Vagina (tissue), 2 donors: ENCODE measurements around the gene ZNF598.

Experiments
- CTCF ChIP-seq, 3 experiments: fragments of 450-650 bp in 2 of 3; fragments of 200-600 bp in 1 of 3; sonication (generic) in 1 of 3; IDR thresholded peaks; one replicate each; pipeline ENCODE4 v1.5.1; 2017 to 2019; ENCODE audit warnings: antibody characterized with exemption in 3 of 3, mild to moderate bottlenecking in 2 of 3, moderate library complexity in 2 of 3
- POLR2A ChIP-seq, 2 donors: fragments of 450-650 bp; IDR thresholded peaks; one replicate each; pipeline ENCODE4 v1.6.1; 2017; ENCODE audit warnings: antibody characterized with exemption in 2 of 2, mild to moderate bottlenecking in 2 of 2, moderate library complexity in 2 of 2

DNA sequence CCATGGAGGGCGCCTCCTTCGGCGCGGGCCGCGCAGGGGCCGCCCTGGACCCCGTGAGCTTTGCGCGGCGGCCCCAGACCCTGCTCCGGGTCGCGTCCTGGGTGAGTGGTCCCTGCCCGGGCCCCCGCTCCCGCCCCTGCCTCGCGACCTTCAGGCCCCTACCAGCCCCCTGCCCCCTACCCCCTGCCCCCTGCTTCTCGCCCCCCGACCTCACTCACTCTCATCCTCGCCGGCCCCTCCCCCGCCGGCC lies 19.6 kb downstream of the ZNF598 start:
- TF ChIP-seq POLR2A (IDR thresholded peaks at IDR 0.05): no peak
- TF ChIP-seq CTCF (IDR thresholded peaks at IDR 0.05): no peak
